ENCODE results near the gene NECTIN1. TPM values are rescaled to one million over a fixed set of nuclear protein-coding genes. Genes with fewer than 3 reads are reported as not detected.

Gene NECTIN1
- total and polyA plus RNA-seq, 2 of the 4 experiments (the other 2 are of a cell fraction), result 2.3 to 4.2 TPM

- in situ Hi-C loops (cut with MboI; ENCODE audit: low sequenced_read_pairs) (no loop called here), intact Hi-C loops (cut with micrococcal nuclease) (no loop called here), dilution Hi-C loops (cut with HindIII; ENCODE audit: low sequenced_read_pairs, unreplicated experiment) (no loop called here)
- no TSS peak for BruUV-seq (replicated peaks)
- H3K23ac ChIP-seq (ENCODE audit: low read depth, low read length), result no peak overlapping the region
- H3K56ac ChIP-seq (ENCODE audit: extremely low read depth, insufficient read depth, low read length), result no peak overlapping the region
- H3K4me1 ChIP-seq (ENCODE audit: control insufficient read depth, insufficient read depth, low read length), result no peaks in the 10 kb centered on the region
- no peak overlapping the region for H4K5ac ChIP-seq (ENCODE audit: low read depth, low read length)
- no peak for TF ChIP-seq CHD1 (IDR thresholded peaks at IDR 0.05; ENCODE audit: low read depth, low read length)
- no peak for TF ChIP-seq RAD21 (IDR thresholded peaks at IDR 0.05; ENCODE audit: low read length)
- TF ChIP-seq RCOR1 (IDR thresholded peaks at IDR 0.05; ENCODE audit: insufficient replicate concordance, low read length), result no peak
- no peak for TF ChIP-seq ELK1 (IDR thresholded peaks at IDR 0.05; ENCODE audit: borderline replicate concordance, low read depth, low read length)
- TF ChIP-seq MAFK (IDR thresholded peaks at IDR 0.05; ENCODE audit: low read depth, low read length), result no peak
- TF ChIP-seq BHLHE40 (IDR thresholded peaks at IDR 0.05; ENCODE audit: low read depth, low read length), result no peak
- TF ChIP-seq RFX5 (IDR thresholded peaks at IDR 0.05; ENCODE audit: low read depth, low read length), result no peak
- no peak for TF ChIP-seq SMC3 (IDR thresholded peaks at IDR 0.05; ENCODE audit: low read depth, low read length)
- TF ChIP-seq NFE2L2 (IDR thresholded peaks at IDR 0.05; ENCODE audit: low read depth, low read length), result no peak
- DNase-seq, result no peak
- no peaks in the 10 kb centered on the region for H3K79me1 ChIP-seq (ENCODE audit: low read depth in 1 of 2, low read length in 2 of 2)
- no peaks in the 10 kb centered on the region for H3K36me3 ChIP-seq (ENCODE audit: control insufficient read depth, insufficient read depth, low read length)
- no peak overlapping the region for H2AK5ac ChIP-seq (ENCODE audit: low read depth, low read length)
- no peak overlapping the region for H2AK9ac ChIP-seq (replicated peaks; ENCODE audit: low read depth, low read length, poor library complexity)
- CTCF ChIA-PET, result no interaction called here
- H2BK20ac ChIP-seq (ENCODE audit: low read depth, low read length), result no peak overlapping the region
- H4K20me1 ChIP-seq (ENCODE audit: insufficient read depth, low read length), result no peaks in the 10 kb centered on the region
- POLR2A ChIA-PET (ENCODE audit: unreplicated experiment), result interaction anchor here (0.5 kb wide), 1 partner anchor 244 kb away, joined by 3 read pairs; no protein-coding TSS in a partner anchor
- no peak overlapping the region for H2BK120ac ChIP-seq (ENCODE audit: low read depth, low read length)
- H2BK5ac ChIP-seq (ENCODE audit: low read depth, low read length, poor library complexity, severe bottlenecking), result no peak overlapping the region
- no peaks in the 10 kb centered on the region for H3K9me1 ChIP-seq (ENCODE audit: insufficient read depth, low read length)
- no peak overlapping the region for H3K4me2 ChIP-seq (ENCODE audit: low read depth, low read length)
- H4K91ac ChIP-seq (ENCODE audit: insufficient read depth, low read depth, low read length), result no peak overlapping the region
- H3K27me3 ChIP-seq (ENCODE audit: control insufficient read depth, insufficient read depth, low read length), result peaks cover 29% of the 10 kb centered on the region
- ATAC-seq (ENCODE audit: low read depth), result no peak
- H3K4ac ChIP-seq (ENCODE audit: low read depth, low read length), result no peak overlapping the region
- H3K27ac ChIP-seq (ENCODE audit: insufficient read depth, low read length), result no peak overlapping the region
- H3K9me3 ChIP-seq (ENCODE audit: control insufficient read depth, insufficient read depth, low read length), result no peaks in the 10 kb centered on the region
- no peak overlapping the region for H3K18ac ChIP-seq (ENCODE audit: low read depth, low read length)
- H4K8ac ChIP-seq (ENCODE audit: low read depth in 2 of 2, low read length in 2 of 2), result no peak overlapping the region
- H3K9ac ChIP-seq (ENCODE audit: low read depth, low read length), result no peak overlapping the region
- no peak overlapping the region for H2AFZ ChIP-seq (replicated peaks; ENCODE audit: low read length, poor library complexity)
- no peak overlapping the region for H3K4me3 ChIP-seq (ENCODE audit: insufficient read depth, low read depth, low read length)
- H3K14ac ChIP-seq (replicated peaks; ENCODE audit: low read depth, low read length), result no peak overlapping the region
- WGBS, 2 experiments (ENCODE audit: extremely low coverage in 2 of 2, insufficient read length in 1 of 2), result 100% methylated on average over 2 of the region's 6 CpGs; no CpG with 5 or more reads in 1 of the 2 experiments
- H2BK15ac ChIP-seq (ENCODE audit: low read depth, low read length), result no peak overlapping the region
Observed at GRCh38 chr11:119608201-119608600, 120.8 kb downstream of the NECTIN1 start.

Data from IMR-90 (cell line).